ENCODE data around the gene VPS26B. TPM values are rescaled to one million over a fixed set of nuclear protein-coding genes. Genes with fewer than 3 reads are reported as not detected.

Gene VPS26B
- total and polyA plus RNA-seq, 2 experiments from 2014 or later: 10.1 to 29.1 TPM

GRCh38 chr11:134238956-134239355 is 14.5 kb downstream of the VPS26B start (continued):
- TF ChIP-seq EZH2 (IDR thresholded peaks at IDR 0.05; ENCODE audit: low read depth, unreplicated experiment) (no peak), JUNB (IDR thresholded peaks at IDR 0.05; ENCODE audit: unreplicated experiment) (no peak), EZH2phosphoT487 (IDR thresholded peaks at IDR 0.05; ENCODE audit: unreplicated experiment) (no peak), POLR2AphosphoS5 (IDR thresholded peaks at IDR 0.05; ENCODE audit: low read depth) (no peak), NANOG (IDR thresholded peaks at IDR 0.05; ENCODE audit: borderline replicate concordance) (no peak)

GRCh38 chr11:134240592-134240991 is 16.1 kb downstream of the VPS26B start:
- Mint-ChIP-seq H3K4me3 (no peak overlapping the region), H3K27me3 (ENCODE audit: insufficient read depth, low read depth, poor library complexity) (no peaks in the 10 kb centered on the region), H3K9me3 (no peaks in the 10 kb centered on the region), H3K36me3 (ENCODE audit: low read depth) (peaks cover 12% of the 10 kb centered on the region), H3K27ac (no peak overlapping the region), H3K4me1 (peaks cover 9% of the 10 kb centered on the region; the same call in 2 of the 3 replicates)
- Histone ChIP-seq H3K27me3 (ENCODE audit: insufficient read depth) (no peaks in the 10 kb centered on the region), H3K4me3 (no peak overlapping the region), H3K9me2 (ENCODE audit: insufficient read depth) (no peaks in the 10 kb centered on the region), H3F3A (replicated peaks; ENCODE audit: low read depth) (no peaks in the 10 kb centered on the region), H3K4me1 (ENCODE audit: insufficient read depth) (no peaks in the 10 kb centered on the region), H4K20me1 (replicated peaks; ENCODE audit: insufficient read depth) (no peaks in the 10 kb centered on the region), H3K4me2 (no peak overlapping the region), H3K79me2 (replicated peaks; ENCODE audit: insufficient read depth) (no peaks in the 10 kb centered on the region), H3K27ac (ENCODE audit: low read depth) (no peak overlapping the region), H3K36me3 (ENCODE audit: insufficient read depth) (0 out of 2 replicates have a peak, but pooled peaks cover 3% of the 10 kb centered on the region), H2AFZ (no peak overlapping the region)
- no peak for ATAC-seq
- DNase-seq (ENCODE audit: low spot score): no peak
- TF ChIP-seq EZH2 (IDR thresholded peaks at IDR 0.05; ENCODE audit: low read depth, unreplicated experiment): no peak
- TF ChIP-seq JUNB (IDR thresholded peaks at IDR 0.05; ENCODE audit: unreplicated experiment): no peak
- TF ChIP-seq, protein P1, sequence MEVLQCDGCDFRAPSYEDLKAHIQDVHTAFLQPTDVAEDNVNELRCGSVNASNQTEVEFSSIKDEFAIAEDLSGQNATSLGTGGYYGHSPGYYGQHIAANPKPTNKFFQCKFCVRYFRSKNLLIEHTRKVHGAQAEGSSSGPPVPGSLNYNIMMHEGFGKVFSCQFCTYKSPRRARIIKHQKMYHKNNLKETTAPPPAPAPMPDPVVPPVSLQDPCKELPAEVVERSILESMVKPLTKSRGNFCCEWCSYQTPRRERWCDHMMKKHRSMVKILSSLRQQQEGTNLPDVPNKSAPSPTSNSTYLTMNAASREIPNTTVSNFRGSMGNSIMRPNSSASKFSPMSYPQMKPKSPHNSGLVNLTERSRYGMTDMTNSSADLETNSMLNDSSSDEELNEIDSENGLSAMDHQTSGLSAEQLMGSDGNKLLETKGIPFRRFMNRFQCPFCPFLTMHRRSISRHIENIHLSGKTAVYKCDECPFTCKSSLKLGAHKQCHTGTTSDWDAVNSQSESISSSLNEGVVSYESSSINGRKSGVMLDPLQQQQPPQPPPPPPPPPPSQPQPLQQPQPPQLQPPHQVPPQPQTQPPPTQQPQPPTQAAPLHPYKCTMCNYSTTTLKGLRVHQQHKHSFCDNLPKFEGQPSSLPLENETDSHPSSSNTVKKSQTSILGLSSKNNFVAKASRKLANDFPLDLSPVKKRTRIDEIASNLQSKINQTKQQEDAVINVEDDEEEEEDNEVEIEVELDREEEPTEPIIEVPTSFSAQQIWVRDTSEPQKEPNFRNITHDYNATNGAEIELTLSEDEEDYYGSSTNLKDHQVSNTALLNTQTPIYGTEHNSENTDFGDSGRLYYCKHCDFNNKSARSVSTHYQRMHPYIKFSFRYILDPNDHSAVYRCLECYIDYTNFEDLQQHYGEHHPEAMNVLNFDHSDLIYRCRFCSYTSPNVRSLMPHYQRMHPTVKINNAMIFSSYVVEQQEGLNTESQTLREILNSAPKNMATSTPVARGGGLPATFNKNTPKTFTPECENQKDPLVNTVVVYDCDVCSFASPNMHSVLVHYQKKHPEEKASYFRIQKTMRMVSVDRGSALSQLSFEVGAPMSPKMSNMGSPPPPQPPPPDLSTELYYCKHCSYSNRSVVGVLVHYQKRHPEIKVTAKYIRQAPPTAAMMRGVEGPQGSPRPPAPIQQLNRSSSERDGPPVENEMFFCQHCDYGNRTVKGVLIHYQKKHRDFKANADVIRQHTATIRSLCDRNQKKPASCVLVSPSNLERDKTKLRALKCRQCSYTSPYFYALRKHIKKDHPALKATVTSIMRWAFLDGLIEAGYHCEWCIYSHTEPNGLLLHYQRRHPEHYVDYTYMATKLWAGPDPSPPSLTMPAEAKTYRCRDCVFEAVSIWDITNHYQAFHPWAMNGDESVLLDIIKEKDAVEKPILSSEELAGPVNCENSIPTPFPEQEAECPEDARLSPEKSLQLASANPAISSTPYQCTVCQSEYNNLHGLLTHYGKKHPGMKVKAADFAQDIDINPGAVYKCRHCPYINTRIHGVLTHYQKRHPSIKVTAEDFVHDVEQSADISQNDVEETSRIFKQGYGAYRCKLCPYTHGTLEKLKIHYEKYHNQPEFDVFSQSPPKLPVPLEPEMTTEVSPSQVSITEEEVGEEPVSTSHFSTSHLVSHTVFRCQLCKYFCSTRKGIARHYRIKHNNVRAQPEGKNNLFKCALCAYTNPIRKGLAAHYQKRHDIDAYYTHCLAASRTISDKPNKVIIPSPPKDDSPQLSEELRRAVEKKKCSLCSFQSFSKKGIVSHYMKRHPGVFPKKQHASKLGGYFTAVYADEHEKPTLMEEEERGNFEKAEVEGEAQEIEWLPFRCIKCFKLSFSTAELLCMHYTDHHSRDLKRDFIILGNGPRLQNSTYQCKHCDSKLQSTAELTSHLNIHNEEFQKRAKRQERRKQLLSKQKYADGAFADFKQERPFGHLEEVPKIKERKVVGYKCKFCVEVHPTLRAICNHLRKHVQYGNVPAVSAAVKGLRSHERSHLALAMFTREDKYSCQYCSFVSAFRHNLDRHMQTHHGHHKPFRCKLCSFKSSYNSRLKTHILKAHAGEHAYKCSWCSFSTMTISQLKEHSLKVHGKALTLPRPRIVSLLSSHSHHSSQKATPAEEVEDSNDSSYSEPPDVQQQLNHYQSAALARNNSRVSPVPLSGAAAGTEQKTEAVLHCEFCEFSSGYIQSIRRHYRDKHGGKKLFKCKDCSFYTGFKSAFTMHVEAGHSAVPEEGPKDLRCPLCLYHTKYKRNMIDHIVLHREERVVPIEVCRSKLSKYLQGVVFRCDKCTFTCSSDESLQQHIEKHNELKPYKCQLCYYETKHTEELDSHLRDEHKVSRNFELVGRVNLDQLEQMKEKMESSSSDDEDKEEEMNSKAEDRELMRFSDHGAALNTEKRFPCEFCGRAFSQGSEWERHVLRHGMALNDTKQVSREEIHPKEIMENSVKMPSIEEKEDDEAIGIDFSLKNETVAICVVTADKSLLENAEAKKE (CRISPR knock-in tag; IDR thresholded peaks at IDR 0.05): no peak
- no peak for TF ChIP-seq CREB1 (CRISPR knock-in tag; IDR thresholded peaks at IDR 0.05; ENCODE audit: low read depth)
